HEK293T (cell line): ENCODE data around the gene NUMBL.
"Not testable (repeated sequence)": the region's sequence is repeated elsewhere in the genome, so short reads cannot be mapped to it uniquely, and the experiment has no call there.

ENCODE experiments used
- ARNT ChIP-seq: fragments of 450-650 bp; IDR thresholded peaks from 2 replicates; pipeline ENCODE4 v1.6.1; 2017; ENCODE audit warnings: mild to moderate bottlenecking
- BHLHE40 ChIP-seq: fragments of 450-650 bp; IDR thresholded peaks from 2 replicates; pipeline ENCODE4 v1.6.1; 2016; ENCODE audit warnings: mild to moderate bottlenecking, moderate library complexity, borderline replicate concordance
- ELF4 ChIP-seq: fragments of 450-650 bp; IDR thresholded peaks from 2 replicates; pipeline ENCODE4 v1.6.1; 2017; ENCODE audit warnings: antibody characterized with exemption
- FOXM1 ChIP-seq: fragments of 450-650 bp; IDR thresholded peaks from 2 replicates; pipeline ENCODE4 v1.6.1; 2017; ENCODE audit warnings: mild to moderate bottlenecking, borderline replicate concordance
- NFRKB ChIP-seq: fragments of 450-650 bp; IDR thresholded peaks from 2 replicates; pipeline ENCODE4 v1.6.1; 2016; ENCODE audit warnings: mild to moderate bottlenecking, moderate library complexity
- SP1 ChIP-seq: fragments of 450-650 bp; IDR thresholded peaks from 2 replicates; pipeline ENCODE4 v1.6.1; 2017
- ZNF384 ChIP-seq: fragments of 450-650 bp; IDR thresholded peaks from 2 replicates; pipeline ENCODE4 v1.6.1; 2016

GRCh38 chr19:40655684-40656083 lies 34.8 kb downstream of the NUMBL start:
- TF ChIP-seq BHLHE40, ZNF384, ELF4, SP1, FOXM1, NFRKB, ARNT: not testable (repeated sequence)
